Tibial nerve (tissue), 4 donors: ENCODE measurements around the gene KLC1.

Source experiments
- CTCF ChIP-seq, 5 experiments: fragments of 200-600 bp in 3 of 5; fragments of 450-650 bp in 2 of 5; sonication (generic) in 3 of 5; IDR thresholded peaks; one replicate each; pipeline ENCODE4 v1.5.1; 2016 to 2019; ENCODE audit warnings: antibody characterized with exemption in 5 of 5, mild to moderate bottlenecking in 3 of 5, moderate library complexity in 2 of 5
- EP300 ChIP-seq, 2 donors: sonication (generic); formaldehyde crosslinking; IDR thresholded peaks; one replicate each; pipeline ENCODE4 v1.6.1; 2017; ENCODE audit warnings: antibody characterized with exemption in 2 of 2, mild to moderate bottlenecking in 1 of 2
- POLR2A ChIP-seq, 2 donors: fragments of 450-650 bp; IDR thresholded peaks; one replicate each; pipeline ENCODE4 v1.6.1; 2017; ENCODE audit warnings: antibody characterized with exemption in 2 of 2, mild to moderate bottlenecking in 2 of 2, moderate library complexity in 2 of 2

GRCh38 chr14:103737432-103738045 is 108.5 kb downstream of the KLC1 start:
- TF ChIP-seq CTCF (IDR thresholded peaks at IDR 0.05): no peak
- TF ChIP-seq EP300 (IDR thresholded peaks at IDR 0.05): no peak
- TF ChIP-seq POLR2A (IDR thresholded peaks at IDR 0.05): no peak
